LNCaP clone FGC (cell line): Measurements from ENCODE around the gene PCLAF.

Experiments
- DNase-seq: peaks from one replicate; pipeline ENCODE4 v3.0.0-alpha.2; 2011; ENCODE audit warnings: low read depth
- H3K4me3 ChIP-seq: 2 replicates; pipeline ENCODE4 v1.5.1; 2011; ENCODE audit warnings: mild to moderate bottlenecking, low read depth, low read length, control low read depth
- CTCF ChIP-seq: IDR thresholded peaks from 2 replicates; pipeline ENCODE4 v1.5.1; 2012; ENCODE audit warnings: mild to moderate bottlenecking; ENCODE audit not compliant: control insufficient read depth, insufficient read depth; ENCODE audit errors: extremely low read depth

The PCLAF gene

GRCh38 chr15:64381000-64381751 is at the start of gene PCLAF:
PCLAF (minus strand) TSS chr15:64381441; CDS start chr15:64381371, 70 bp downstream.
- TF ChIP-seq CTCF: no peak
- DNase-seq: peak; percentile 83
- peak within 1 kb of the TSS; percentile 80 for H3K4me3 ChIP-seq

- no peak overlapping the region for H3K4me3 ChIP-seq
- no peak for DNase-seq
- TF ChIP-seq CTCF: no peak
These were observed 48.9 kb upstream of the PCLAF start for GRCh38 chr15:64430000-64430735.

- TF ChIP-seq CTCF: no peak
- DNase-seq: no peak
- no peak overlapping the region for H3K4me3 ChIP-seq
These were observed 48.2 kb upstream of the PCLAF start for GRCh38 chr15:64429448-64429847.

- peak; percentile 39; the same call in 1 of the 2 replicates for TF ChIP-seq CTCF
- no peak for DNase-seq
- no peak overlapping the region for H3K4me3 ChIP-seq
These were observed 45.7 kb upstream of the PCLAF start for GRCh38 chr15:64426845-64427465.

GRCh38 chr15:64425221-64425620 is 44.0 kb upstream of the PCLAF start:
- no peak for TF ChIP-seq CTCF
- DNase-seq: no peak
- no peak overlapping the region for H3K4me3 ChIP-seq

- no peak for DNase-seq
- TF ChIP-seq CTCF: no peak
- no peak overlapping the region for H3K4me3 ChIP-seq
These were observed 42.7 kb upstream of the PCLAF start for GRCh38 chr15:64423970-64424369.
